GM23338 (cell line): ENCODE measurements around the gene RSPH10B. TPM values are rescaled to one million over a fixed set of nuclear protein-coding genes. Genes with fewer than 3 reads are reported as not detected.
A peak's percentile ranks its signal among the peaks of the same experiment; 100 is the strongest.
"Not testable (repeated sequence)": the region's sequence is repeated elsewhere in the genome, so short reads cannot be mapped to it uniquely, and the experiment has no call there.

Experiments
- ATAC-seq: fragments of 200-7000 bp; cut with Tn5 transposase; 3 replicates; pipeline ENCODE4 v1.9.1; 2020
- DNase-seq: peaks from one replicate; pipeline ENCODE4 v3.0.0-alpha.2; 2015; ENCODE audit warnings: low spot score
- H2AFZ ChIP-seq: fragments of 200-600 bp; sonication (generic); 2 replicates; pipeline ENCODE4 v1.8.0; 2016; ENCODE audit warnings: antibody characterized with exemption, mild to moderate bottlenecking, moderate library complexity
- H3F3A ChIP-seq: fragments of 200-600 bp; sonication (generic); replicated peaks from 2 replicates; pipeline ENCODE4 v1.8.0; 2017; ENCODE audit warnings: antibody characterized with exemption, mixed run types, low read depth
- H3K27ac ChIP-seq: fragments of 200-600 bp; sonication (generic); 2 replicates; pipeline ENCODE4 v1.6.1; 2016; ENCODE audit warnings: low read depth
- H3K27me3 ChIP-seq: fragments of 200-600 bp; sonication (generic); 2 replicates; pipeline ENCODE4 v1.8.0; 2016; ENCODE audit warnings: mild to moderate bottlenecking, mixed run types, moderate library complexity; ENCODE audit not compliant: insufficient read depth
- H3K36me3 ChIP-seq: fragments of 200-600 bp; sonication (generic); 2 replicates; pipeline ENCODE4 v1.8.0; 2016; ENCODE audit warnings: mild to moderate bottlenecking; ENCODE audit not compliant: insufficient read depth
- H3K4me1 ChIP-seq: fragments of 200-600 bp; sonication (generic); 2 replicates; pipeline ENCODE4 v1.8.0; 2016; ENCODE audit warnings: mild to moderate bottlenecking, moderate library complexity; ENCODE audit not compliant: insufficient read depth
- H3K4me2 ChIP-seq: fragments of 200-600 bp; sonication (generic); 2 replicates; pipeline ENCODE4 v1.7.1; 2017; ENCODE audit warnings: mixed run types
- H3K4me3 ChIP-seq: fragments of 200-600 bp; sonication (generic); 2 replicates; pipeline ENCODE4 v1.6.1; 2016; ENCODE audit warnings: mixed run types
- H3K79me2 ChIP-seq: fragments of 200-600 bp; sonication (generic); replicated peaks from 2 replicates; pipeline ENCODE4 v1.8.0; 2017; ENCODE audit warnings: mild to moderate bottlenecking; ENCODE audit not compliant: insufficient read depth
- H3K9me2 ChIP-seq: fragments of 200-600 bp; sonication (generic); 2 replicates; pipeline ENCODE4 v1.8.0; 2017; ENCODE audit not compliant: insufficient read depth
- H4K20me1 ChIP-seq: fragments of 200-600 bp; sonication (generic); replicated peaks from 2 replicates; pipeline ENCODE4 v1.8.0; 2017; ENCODE audit warnings: mild to moderate bottlenecking; ENCODE audit not compliant: insufficient read depth
- H3K27ac Mint-ChIP-seq: 2 replicates; pipeline ENCODE4 v1.8.0; 2020; ENCODE audit warnings: inconsistent platforms, mild to moderate bottlenecking, moderate library complexity, mixed read lengths
- H3K27me3 Mint-ChIP-seq: 3 replicates; pipeline ENCODE4 v1.8.0; 2022; ENCODE audit warnings: low read depth, mild to moderate bottlenecking, moderate library complexity, mixed read lengths, inconsistent platforms; ENCODE audit not compliant: insufficient read depth, poor library complexity
- H3K36me3 Mint-ChIP-seq: 3 replicates; pipeline ENCODE4 v1.8.0; 2021; ENCODE audit warnings: low read depth, mild to moderate bottlenecking, inconsistent platforms, moderate library complexity, mixed read lengths
- H3K4me1 Mint-ChIP-seq: 3 replicates; pipeline ENCODE4 v1.8.0; 2020; ENCODE audit warnings: mild to moderate bottlenecking, inconsistent platforms, mixed read lengths
- H3K4me3 Mint-ChIP-seq: 3 replicates; pipeline ENCODE4 v1.8.0; 2021; ENCODE audit warnings: moderate library complexity, mild to moderate bottlenecking, inconsistent platforms, mixed read lengths
- H3K9me3 Mint-ChIP-seq: 3 replicates; pipeline ENCODE4 v1.8.0; 2020; ENCODE audit warnings: moderate library complexity, mild to moderate bottlenecking, inconsistent platforms, mixed read lengths
- CREB1 ChIP-seq: fragments of 250-450 bp; sonication (Bioruptor Pico); IDR thresholded peaks from 2 replicates; pipeline ENCODE4 v1.5.0; 2020; ENCODE audit warnings: low read depth, mild to moderate bottlenecking, moderate library complexity
- EZH2phosphoT487 ChIP-seq: fragments of 200-600 bp; sonication (generic); IDR thresholded peaks from one replicate; pipeline ENCODE4 v1.8.1; 2018; ENCODE audit warnings: antibody characterized with exemption; ENCODE audit not compliant: unreplicated experiment
- JUNB ChIP-seq: IDR thresholded peaks from one replicate; pipeline ENCODE4 v1.6.1; 2016; ENCODE audit warnings: antibody characterized with exemption; ENCODE audit not compliant: unreplicated experiment
- long read RNA-seq: library from polyadenylated mRNA; unstranded; transcript quantifications from one replicate; pipeline ENCODE4 v2.0.0, GENCODE V29; 2020; ENCODE audit not compliant: unreplicated experiment
- polyA plus RNA-seq: library from polyadenylated mRNA; unstranded; fragments of >200 nt; fragmentation: Nextera tagmentation; extraction: Ambion mirVana; gene quantifications from 2 replicates; pipeline ENCODE4 v1.2.1, GENCODE V29; 2016
- total RNA-seq: library from RNA; depleted of rRNA; stranded (reverse); fragments of >200 nt; shearing (Covaris generic); gene quantifications from 2 replicates; pipeline ENCODE4 v1.2.3, GENCODE V29; 2014; rRNA removed
- TF ChIP-seq, protein P1 (sequence below): IDR thresholded peaks from 2 replicates; pipeline ENCODE4 v1.6.1; 2016; ENCODE audit warnings: antibody characterized with exemption
- TF ChIP-seq, protein P2 (sequence below): IDR thresholded peaks from one replicate; pipeline ENCODE4 v1.6.1; 2018; ENCODE audit warnings: antibody characterized with exemption; ENCODE audit not compliant: unreplicated experiment

Gene RSPH10B
- 0.23 and 5.9 TPM in 2 replicates for total RNA-seq
- polyA plus RNA-seq: 0.99 TPM in 1 of 2 replicates, not detected in the other
- long read RNA-seq: 0 reads

DNA sequence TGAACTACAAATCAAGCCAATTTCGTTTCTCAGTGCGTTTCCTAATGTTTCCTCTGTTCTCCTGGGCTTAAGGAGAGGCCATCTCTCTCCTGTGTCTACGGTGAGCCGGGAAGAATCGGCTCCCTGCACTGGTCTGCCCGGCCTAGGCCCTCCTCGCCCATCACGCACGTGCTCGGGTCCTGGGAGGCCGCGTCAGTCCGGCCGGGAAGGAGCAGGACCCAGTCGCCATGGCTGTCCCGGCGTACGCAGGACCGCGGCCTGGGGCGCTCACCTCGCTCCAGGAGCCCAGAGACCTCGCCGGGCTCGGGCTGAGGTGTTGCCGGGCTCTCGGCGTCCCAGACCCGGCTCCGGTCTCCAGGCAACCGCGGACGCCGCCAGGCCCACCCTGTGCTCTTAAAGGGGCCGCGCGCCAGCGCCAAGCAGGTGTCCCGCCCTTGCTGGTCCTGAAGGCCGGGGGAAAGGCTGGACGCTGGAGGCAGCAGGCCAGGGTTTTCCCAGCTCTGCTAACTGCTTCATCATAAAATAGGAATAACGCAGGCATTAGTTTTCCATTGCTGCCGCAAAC is at the start of gene RSPH10B:
Gene RSPH10B, minus strand, starts transcription at position 343 of the 565 bp plus-strand sequence. CDS start 3,573 bp downstream, outside the sequence.
- not testable (repeated sequence) for H3K27ac ChIP-seq, H2AFZ ChIP-seq, H3K36me3 Mint-ChIP-seq, H3K4me3 Mint-ChIP-seq, H3K4me1 ChIP-seq, H3K36me3 ChIP-seq, H3K9me2 ChIP-seq, H3K9me3 Mint-ChIP-seq, H3F3A ChIP-seq, H3K4me1 Mint-ChIP-seq, H3K4me2 ChIP-seq, H3K27ac Mint-ChIP-seq, H3K79me2 ChIP-seq, H4K20me1 ChIP-seq, H3K27me3 Mint-ChIP-seq, H3K27me3 ChIP-seq
- H3K4me3 ChIP-seq: peak within 1 kb of the TSS; percentile 45; the same call in 1 of the 2 replicates
- DNase-seq (peak; percentile 4), ATAC-seq (peak; percentile 98)

DNA sequence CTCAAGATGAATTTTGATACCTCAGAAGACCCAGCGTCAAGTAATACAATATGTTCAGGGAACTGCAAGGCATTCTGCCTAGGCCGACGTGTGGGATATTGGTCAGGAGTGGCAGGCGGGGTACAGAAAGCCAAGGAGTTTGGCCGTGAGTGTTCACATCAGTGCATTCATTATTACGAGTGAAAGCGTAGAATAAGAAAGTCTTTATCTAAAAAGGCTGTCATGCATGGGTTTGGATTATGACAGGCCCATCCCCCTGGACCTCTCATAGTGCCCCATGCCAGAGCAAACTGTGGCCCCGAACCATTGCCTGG is 46.1 kb upstream of the RSPH10B start:
- Histone ChIP-seq H3K4me3 (no peak overlapping the region), H4K20me1 (peaks cover 31% of the 10 kb centered on the region), H3K27me3 (no peaks in the 10 kb centered on the region), H2AFZ (no peak overlapping the region), H3F3A (0 out of 2 replicates have a peak, but pooled peaks cover 4% of the 10 kb centered on the region), H3K27ac (no peak overlapping the region), H3K36me3 (peaks cover 60% of the 10 kb centered on the region), H3K79me2 (peaks cover 42% of the 10 kb centered on the region), H3K4me2 (no peak overlapping the region), H3K9me2 (no peaks in the 10 kb centered on the region), H3K4me1 (no peaks in the 10 kb centered on the region)
- no peak for ATAC-seq
- Mint-ChIP-seq H3K27ac (peak overlapping the region; percentile 84), H3K4me1 (peaks cover 4% of the 10 kb centered on the region; the same call in 1 of the 3 replicates), H3K27me3 (peaks cover 5% of the 10 kb centered on the region), H3K36me3 (peaks cover 94% of the 10 kb centered on the region), H3K9me3 (no peaks in the 10 kb centered on the region; the same call in 2 of the 3 replicates), H3K4me3 (no peak overlapping the region)
- TF ChIP-seq, protein P1, sequence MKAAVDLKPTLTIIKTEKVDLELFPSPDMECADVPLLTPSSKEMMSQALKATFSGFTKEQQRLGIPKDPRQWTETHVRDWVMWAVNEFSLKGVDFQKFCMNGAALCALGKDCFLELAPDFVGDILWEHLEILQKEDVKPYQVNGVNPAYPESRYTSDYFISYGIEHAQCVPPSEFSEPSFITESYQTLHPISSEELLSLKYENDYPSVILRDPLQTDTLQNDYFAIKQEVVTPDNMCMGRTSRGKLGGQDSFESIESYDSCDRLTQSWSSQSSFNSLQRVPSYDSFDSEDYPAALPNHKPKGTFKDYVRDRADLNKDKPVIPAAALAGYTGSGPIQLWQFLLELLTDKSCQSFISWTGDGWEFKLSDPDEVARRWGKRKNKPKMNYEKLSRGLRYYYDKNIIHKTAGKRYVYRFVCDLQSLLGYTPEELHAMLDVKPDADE: no peak
- TF ChIP-seq EZH2phosphoT487 (no peak), JUNB (no peak), CREB1 (CRISPR knock-in tag) (no peak)
- TF ChIP-seq, protein P2, sequence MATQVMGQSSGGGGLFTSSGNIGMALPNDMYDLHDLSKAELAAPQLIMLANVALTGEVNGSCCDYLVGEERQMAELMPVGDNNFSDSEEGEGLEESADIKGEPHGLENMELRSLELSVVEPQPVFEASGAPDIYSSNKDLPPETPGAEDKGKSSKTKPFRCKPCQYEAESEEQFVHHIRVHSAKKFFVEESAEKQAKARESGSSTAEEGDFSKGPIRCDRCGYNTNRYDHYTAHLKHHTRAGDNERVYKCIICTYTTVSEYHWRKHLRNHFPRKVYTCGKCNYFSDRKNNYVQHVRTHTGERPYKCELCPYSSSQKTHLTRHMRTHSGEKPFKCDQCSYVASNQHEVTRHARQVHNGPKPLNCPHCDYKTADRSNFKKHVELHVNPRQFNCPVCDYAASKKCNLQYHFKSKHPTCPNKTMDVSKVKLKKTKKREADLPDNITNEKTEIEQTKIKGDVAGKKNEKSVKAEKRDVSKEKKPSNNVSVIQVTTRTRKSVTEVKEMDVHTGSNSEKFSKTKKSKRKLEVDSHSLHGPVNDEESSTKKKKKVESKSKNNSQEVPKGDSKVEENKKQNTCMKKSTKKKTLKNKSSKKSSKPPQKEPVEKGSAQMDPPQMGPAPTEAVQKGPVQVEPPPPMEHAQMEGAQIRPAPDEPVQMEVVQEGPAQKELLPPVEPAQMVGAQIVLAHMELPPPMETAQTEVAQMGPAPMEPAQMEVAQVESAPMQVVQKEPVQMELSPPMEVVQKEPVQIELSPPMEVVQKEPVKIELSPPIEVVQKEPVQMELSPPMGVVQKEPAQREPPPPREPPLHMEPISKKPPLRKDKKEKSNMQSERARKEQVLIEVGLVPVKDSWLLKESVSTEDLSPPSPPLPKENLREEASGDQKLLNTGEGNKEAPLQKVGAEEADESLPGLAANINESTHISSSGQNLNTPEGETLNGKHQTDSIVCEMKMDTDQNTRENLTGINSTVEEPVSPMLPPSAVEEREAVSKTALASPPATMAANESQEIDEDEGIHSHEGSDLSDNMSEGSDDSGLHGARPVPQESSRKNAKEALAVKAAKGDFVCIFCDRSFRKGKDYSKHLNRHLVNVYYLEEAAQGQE: no peak
- DNase-seq: no peak
